PFSK-1 (cell line): ENCODE data around the gene EME2.

Experiments
- POLR2AphosphoS5 ChIP-seq: IDR thresholded peaks from 2 replicates; pipeline ENCODE4 v1.6.1; 2012; ENCODE audit warnings: low read depth, mild to moderate bottlenecking, control low read depth, low read length, moderate library complexity
- REST ChIP-seq, 2 experiments: IDR thresholded peaks; 2 replicates each; pipeline versions ENCODE4 v1.6.1 to v1.8.0; 2011 to 2012; ENCODE audit warnings: low read depth in 2 of 2, low read length in 2 of 2, control low read depth in 1 of 2, inconsistent platforms in 1 of 2, mild to moderate bottlenecking in 1 of 2, moderate library complexity in 1 of 2; ENCODE audit not compliant: insufficient read depth in 1 of 2
- SIN3A ChIP-seq: IDR thresholded peaks from 2 replicates; pipeline ENCODE4 v1.6.1; 2012; ENCODE audit warnings: mild to moderate bottlenecking, low read length, moderate library complexity, borderline replicate concordance; ENCODE audit not compliant: insufficient read depth
- TAF1 ChIP-seq: IDR thresholded peaks from 2 replicates; pipeline ENCODE4 v1.6.1; 2012; ENCODE audit warnings: low read length, control low read depth, borderline replicate concordance; ENCODE audit not compliant: insufficient read depth

DNA sequence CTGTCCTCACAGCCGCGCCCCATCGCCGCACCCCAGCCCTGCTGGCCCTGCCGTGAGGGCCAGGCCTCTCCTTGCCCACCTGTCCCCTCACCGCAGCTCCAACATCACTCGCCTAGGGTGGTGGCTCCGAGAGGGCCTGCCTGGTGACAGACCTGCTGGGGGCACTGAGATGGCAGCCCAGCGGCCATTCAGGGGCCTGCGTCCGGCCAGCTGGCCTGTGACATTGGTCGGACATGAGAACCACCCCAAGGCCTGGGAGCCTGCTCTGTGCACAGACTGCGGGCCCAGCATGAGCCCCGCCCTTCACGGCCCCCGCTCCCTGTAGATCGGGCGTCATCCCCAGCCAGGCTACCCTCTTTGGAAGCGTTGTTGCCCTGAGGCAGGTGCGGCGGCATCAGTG lies 13.1 kb upstream of the EME2 start:
- TF ChIP-seq TAF1, result no peak
- TF ChIP-seq REST (IDR thresholded peaks at IDR 0.05; ENCODE audit: insufficient read depth in 1 of 2, low read depth in 2 of 2, low read length in 2 of 2), result no peak
- no peak for TF ChIP-seq POLR2AphosphoS5
- TF ChIP-seq SIN3A, result no peak
